Esophagus muscularis mucosa (tissue), 4 donors: ENCODE data around the gene COX4I1.

ENCODE experiments used
- CTCF ChIP-seq, 3 experiments: fragments of 200-600 bp in 2 of 3; fragments of 450-650 bp in 1 of 3; sonication (generic) in 2 of 3; IDR thresholded peaks; one replicate each; pipeline ENCODE4 v1.5.1; 2017 to 2019; ENCODE audit warnings: antibody characterized with exemption in 3 of 3, mild to moderate bottlenecking in 2 of 3, moderate library complexity in 1 of 3
- EP300 ChIP-seq: sonication (generic); formaldehyde crosslinking; IDR thresholded peaks from one replicate; pipeline ENCODE4 v1.6.1; 2017; ENCODE audit warnings: antibody characterized with exemption
- POLR2A ChIP-seq: fragments of 450-650 bp; IDR thresholded peaks from one replicate; pipeline ENCODE4 v1.6.1; 2017; ENCODE audit warnings: antibody characterized with exemption, moderate library complexity, mild to moderate bottlenecking, low read depth
- POLR2AphosphoS5 ChIP-seq, 2 donors: sonication (generic); formaldehyde crosslinking; IDR thresholded peaks; one replicate each; pipeline ENCODE4 v1.6.1; 2017; ENCODE audit warnings: antibody characterized with exemption in 2 of 2

GRCh38 chr16:85816159-85816558 is 16.7 kb downstream of the COX4I1 start:
- TF ChIP-seq CTCF (IDR thresholded peaks at IDR 0.05) (no peak), POLR2AphosphoS5 (IDR thresholded peaks at IDR 0.05) (no peak), POLR2A (no peak), EP300 (no peak)
